ENCODE data around the gene HCN2. TPM values are rescaled to one million over a fixed set of nuclear protein-coding genes. Genes with fewer than 3 reads are reported as not detected.
A peak's percentile ranks its signal among the peaks of the same experiment; 100 is the strongest.

The HCN2 gene
- total and polyA plus RNA-seq, 5 experiments from 2014 or later, result 0.03 to 0.68 (median 0.28) TPM; not detected in 1

GRCh38 chr19:660793-661426, 71.2 kb downstream of the HCN2 start:
- ATAC-seq, result peak in 1 of 2 donors; percentile 2
- no peak for DNase-seq
- peak overlapping the region; percentile 90 to 98 (median 97) for H3K27ac Mint-ChIP-seq
- H3K4me3 Mint-ChIP-seq, result peak overlapping the region; percentile 96 to 99 (median 97)
- H3K9me3 Mint-ChIP-seq, result no peaks in the 10 kb centered on the region
- POLR2A ChIA-PET, result interaction anchor here (0.6 to 2.8 kb wide), 25 partner anchors 11 to 608 kb away, joined by 3 to 12 read pairs (median 4); partner anchors contain the start of genes CDC34, CIRBP, FGF22 and GZMM
- H3K27me3 Mint-ChIP-seq, result no peaks in the 10 kb centered on the region
- H3K36me3 Mint-ChIP-seq, result peaks cover 0 to 17% (median 0%) of the 10 kb centered on the region in 3 donors
- H3K4me1 Mint-ChIP-seq, result peaks cover 21 to 64% (median 57%) of the 10 kb centered on the region in 4 donors

GRCh38 chr19:661427-662196, 71.9 kb downstream of the HCN2 start:
- H3K4me1 Mint-ChIP-seq, result peaks cover 17 to 57% (median 50%) of the 10 kb centered on the region in 4 donors
- peaks cover 0 to 11% (median 0%) of the 10 kb centered on the region in 3 donors for H3K36me3 Mint-ChIP-seq
- H3K4me3 Mint-ChIP-seq, result peak overlapping the region; percentile 96 to 99 (median 97)
- no peaks in the 10 kb centered on the region for H3K27me3 Mint-ChIP-seq
- H3K9me3 Mint-ChIP-seq, result no peaks in the 10 kb centered on the region
- ATAC-seq, result peak; percentile 45 to 53
- peak overlapping the region; percentile 90 to 98 (median 97) for H3K27ac Mint-ChIP-seq
- peak; percentile 44 to 80 (median 64) for DNase-seq
- POLR2A ChIA-PET, result interaction anchor here (0.6 to 2.9 kb wide), 15 partner anchors 12 to 150 kb away, joined by 3 to 13 read pairs (median 6); partner anchors contain the start of genes CDC34 and FGF22

- peak overlapping the region; percentile 90 to 98 (median 97) for H3K27ac Mint-ChIP-seq
- no peaks in the 10 kb centered on the region for H3K27me3 Mint-ChIP-seq
- peak; percentile 33 to 37 for ATAC-seq
- H3K9me3 Mint-ChIP-seq, result no peaks in the 10 kb centered on the region
- peak overlapping the region; percentile 96 to 99 (median 97) for H3K4me3 Mint-ChIP-seq
- H3K4me1 Mint-ChIP-seq, result peaks cover 17 to 50% (median 44%) of the 10 kb centered on the region in 4 donors
- POLR2A ChIA-PET, result interaction anchor here (1.0 to 2.9 kb wide), 18 partner anchors 13 to 152 kb away, joined by 3 to 19 read pairs (median 4); partner anchors contain the start of genes CDC34, POLRMT and PTBP1
- peaks cover 0 to 9% (median 0%) of the 10 kb centered on the region in 3 donors for H3K36me3 Mint-ChIP-seq
- DNase-seq, result peak; percentile 56 to 91 (median 69)
Measured at GRCh38 chr19:662207-662961, 72.7 kb downstream of the HCN2 start.

- POLR2A ChIA-PET, result interaction anchor here (0.6 to 2.9 kb wide), 19 partner anchors 12 to 153 kb away, joined by 3 to 19 read pairs (median 4); partner anchors contain the start of genes POLRMT and PTBP1
- ATAC-seq (peak; percentile 35 to 47), DNase-seq (peak; percentile 82 to 96 (median 90))
- no peaks in the 10 kb centered on the region for H3K9me3 Mint-ChIP-seq
- H3K36me3 Mint-ChIP-seq, result peaks cover 0 to 7% (median 0%) of the 10 kb centered on the region in 3 donors
- H3K4me3 Mint-ChIP-seq, result peak within 1 kb of the TSS; percentile 96 to 99 (median 97)
- H3K4me1 Mint-ChIP-seq, result peaks cover 17 to 46% (median 40%) of the 10 kb centered on the region in 4 donors
- peak within 1 kb of the TSS; percentile 90 to 98 (median 97) for H3K27ac Mint-ChIP-seq
- no peaks in the 10 kb centered on the region for H3K27me3 Mint-ChIP-seq
Measured at GRCh38 chr19:662962-663681, 73.4 kb downstream of the HCN2 start, which contains the start of gene RNF126. RNF126 (minus strand) TSS chr19:663214; CDS start chr19:663121, 93 bp downstream.

GRCh38 chr19:663682-664117, 74.0 kb downstream of the HCN2 start:
- POLR2A ChIA-PET, result interaction anchor here (0.6 to 2.9 kb wide), 20 partner anchors 12 to 153 kb away, joined by 3 to 19 read pairs (median 4); partner anchors contain the start of genes POLRMT and PTBP1
- H3K36me3 Mint-ChIP-seq, result peaks cover 0 to 5% (median 0%) of the 10 kb centered on the region in 3 donors
- peak overlapping the region; percentile 74 to 98 (median 82) for H3K4me3 Mint-ChIP-seq
- H3K4me1 Mint-ChIP-seq, result peaks cover 14 to 41% (median 37%) of the 10 kb centered on the region in 4 donors
- DNase-seq (no peak), ATAC-seq (no peak)
- H3K27ac Mint-ChIP-seq, result peak overlapping the region; percentile 82 to 97 (median 92)
- H3K27me3 Mint-ChIP-seq, result peaks cover 0 to 2% (median 0%) of the 10 kb centered on the region in 5 donors
- H3K9me3 Mint-ChIP-seq, result no peaks in the 10 kb centered on the region

GRCh38 chr19:664913-665443, 75.3 kb downstream of the HCN2 start:
- peak in 1 of 2 donors; percentile 4 for ATAC-seq
- Mint-ChIP-seq H3K4me1 (peaks cover 13 to 32% (median 26%) of the 10 kb centered on the region in 4 donors), H3K9me3 (peaks cover 0 to 2% (median 0%) of the 10 kb centered on the region in 9 donors), H3K36me3 (peaks cover 0 to 2% (median under 1%) of the 10 kb centered on the region in 3 donors), H3K4me3 (peak overlapping the region; percentile 44 to 98 (median 64)), H3K27ac (peak overlapping the region in 9 of 10 donors; percentile 24 to 94 (median 72)), H3K27me3 (peaks cover 3 to 9% (median 4%) of the 10 kb centered on the region in 5 donors)
- peak; percentile 64 to 87 (median 75) for DNase-seq
- POLR2A ChIA-PET, result no interaction called here

Other genes starting within 250 kb of the HCN2 start
- gene MIER2, start 245.1 kb upstream of the HCN2 start, total RNA-seq, result 10 to 100 TPM; 16.8 to 20.3 TPM
- gene MIER2, start 245.1 kb upstream of the HCN2 start, polyA plus RNA-seq, result 1 to 10 TPM; 2.1 to 3.1 (median 2.4) TPM
- not detected for gene C2CD4C, start 180.7 kb upstream of the HCN2 start, total RNA-seq
- gene C2CD4C, start 180.7 kb upstream of the HCN2 start, polyA plus RNA-seq, result not detected
- gene SHC2, start 128.8 kb upstream of the HCN2 start, total RNA-seq, result 1 to 10 TPM; 3.6 to 4.0 TPM
- gene SHC2, start 128.8 kb upstream of the HCN2 start, polyA plus RNA-seq, result 1 to 10 TPM in 1 of 3 donors, under 1 TPM in 2; 0.30 to 1.8 (median 0.41) TPM
- 1 to 10 TPM; 1.1 to 1.2 TPM for gene MADCAM1, start 93.4 kb upstream of the HCN2 start, total RNA-seq
- under 1 TPM; 0.17 to 0.33 (median 0.17) TPM for gene MADCAM1, start 93.4 kb upstream of the HCN2 start, polyA plus RNA-seq
- gene TPGS1, start 82.4 kb upstream of the HCN2 start, total RNA-seq, result 10 to 100 TPM; 31.5 to 33.0 TPM
- gene TPGS1, start 82.4 kb upstream of the HCN2 start, polyA plus RNA-seq, result 10 to 100 TPM; 31.6 to 43.3 (median 42.3) TPM
- gene CDC34, start 58.1 kb upstream of the HCN2 start, total RNA-seq, result 10 to 100 TPM; 41.7 to 46.7 TPM
- 10 to 100 TPM; 20.6 to 43.5 (median 27.9) TPM for gene CDC34, start 58.1 kb upstream of the HCN2 start, polyA plus RNA-seq
- 10 to 100 TPM; 46.9 to 55.9 TPM for gene GZMM, start 45.8 kb upstream of the HCN2 start, total RNA-seq
- 100 to 1,000 TPM; 228 to 450 (median 333) TPM for gene GZMM, start 45.8 kb upstream of the HCN2 start, polyA plus RNA-seq
- gene BSG, start 17.3 kb upstream of the HCN2 start, total RNA-seq, result 100 to 1,000 TPM; 106 to 107 TPM
- 100 to 1,000 TPM; 282 to 313 (median 309) TPM for gene BSG, start 17.3 kb upstream of the HCN2 start, polyA plus RNA-seq
- gene POLRMT, start 43.7 kb downstream of the HCN2 start, total RNA-seq, result 10 to 100 TPM; 88.4 to 92.3 TPM
- gene POLRMT, start 43.7 kb downstream of the HCN2 start, polyA plus RNA-seq, result 10 to 100 TPM; 33.2 to 71.1 (median 37.4) TPM
- gene FGF22, start 50.0 kb downstream of the HCN2 start, total RNA-seq, result 1 to 10 TPM; 2.4 to 2.6 TPM
- gene FGF22, start 50.0 kb downstream of the HCN2 start, polyA plus RNA-seq, result not detected
- gene RNF126, start 73.3 kb downstream of the HCN2 start, total RNA-seq, result 100 to 1,000 TPM; 122 to 125 TPM
- gene RNF126, start 73.3 kb downstream of the HCN2 start, polyA plus RNA-seq, result 10 to 100 TPM; 56.2 to 70.7 (median 61.0) TPM
- gene FSTL3, start 86.5 kb downstream of the HCN2 start, total RNA-seq, result 1 to 10 TPM; 3.0 to 4.2 TPM
- 1 to 10 TPM; 2.4 to 3.2 (median 2.8) TPM for gene FSTL3, start 86.5 kb downstream of the HCN2 start, polyA plus RNA-seq
- gene PRSS57, start 105.6 kb downstream of the HCN2 start, total RNA-seq, result not detected
- 1 to 10 TPM in 1 of 3 donors, not detected in 2; 1.2 TPM for gene PRSS57, start 105.6 kb downstream of the HCN2 start, polyA plus RNA-seq
- gene PALM, start 119.1 kb downstream of the HCN2 start, total RNA-seq, result not detected
- not detected for gene PALM, start 119.1 kb downstream of the HCN2 start, polyA plus RNA-seq
- gene MISP, start 161.2 kb downstream of the HCN2 start, total RNA-seq, result not detected
- gene MISP, start 161.2 kb downstream of the HCN2 start, polyA plus RNA-seq, result not detected
- gene PTBP1, start 207.6 kb downstream of the HCN2 start, total RNA-seq, result 100 to 1,000 TPM; 321 to 323 TPM
- 100 to 1,000 TPM; 110 to 190 (median 110) TPM for gene PTBP1, start 207.6 kb downstream of the HCN2 start, polyA plus RNA-seq
- not detected for gene PLPPR3, start 232.1 kb downstream of the HCN2 start, total RNA-seq
- not detected for gene PLPPR3, start 232.1 kb downstream of the HCN2 start, polyA plus RNA-seq
- gene AZU1, start 238.0 kb downstream of the HCN2 start, total RNA-seq, result under 1 TPM; 0.21 to 0.36 TPM
- not detected for gene AZU1, start 238.0 kb downstream of the HCN2 start, polyA plus RNA-seq